HCT116 (cell line): ENCODE results near the gene NEURL1B. TPM values are rescaled to one million over a fixed set of nuclear protein-coding genes. Genes with fewer than 3 reads are reported as not detected.

Experiments used
- ATAC-seq: fragments of 200-7000 bp; cut with Tn5 transposase; 2 replicates; pipeline ENCODE4 v1.9.1; 2020; ENCODE audit warnings: mild to moderate bottlenecking, moderate library complexity
- BruUV-seq: library from RNA; stranded (reverse); fragments of 400-500 nt; replicated peaks from 2 replicates; lab custom pipeline; 2021; lab: Mats Ljungman, UMichigan
- CTCF ChIA-PET: fragments of 300-600 bp; sonication (Branson Sonifier 250); formaldehyde crosslinking; loops from one replicate; lab custom pipeline; 2021; ENCODE audit warnings: antibody characterized with exemption; lab: Charles Lee
- POLR2A ChIA-PET: fragments of 300-600, 350-600 bp; sonication (Branson Sonifier 250); formaldehyde crosslinking; loops from one replicate; lab custom pipeline; 2021; ENCODE audit warnings: antibody characterized with exemption; lab: Charles Lee
- RAD21 ChIA-PET, 2 experiments: fragments of 300-600 bp; sonication (Branson Sonifier 250); formaldehyde crosslinking; loops; one replicate each; lab custom pipeline; 2023; ENCODE audit warnings: low total read pairs in 2 of 2; ENCODE audit not compliant: uncharacterized antibody in 2 of 2, unreplicated experiment in 2 of 2, low non-redundant PET in 1 of 2; lab: Charles Lee
- DNase-seq: peaks from one replicate; pipeline ENCODE4 v3.0.0-alpha.2; 2010; ENCODE audit warnings: low read depth, low spot score
- H2AFZ ChIP-seq: fragments of 200-600 bp; shearing (Covaris generic), sonication (generic); 2 replicates; pipeline ENCODE4 v1.6.1; 2017; ENCODE audit warnings: low read depth, mixed run types, mixed read lengths, antibody characterized with exemption, low read length; ENCODE audit not compliant: poor library complexity, severe bottlenecking
- H3K27ac ChIP-seq: 2 replicates; pipeline ENCODE4 v1.5.1; 2012; ENCODE audit warnings: low read depth, low read length
- H3K27me3 ChIP-seq: fragments of 200-600 bp; sonication (generic); 2 replicates; pipeline ENCODE4 v1.6.1; 2016; ENCODE audit warnings: mixed run types, low read length, mixed read lengths; ENCODE audit not compliant: insufficient read depth
- H3K36me3 ChIP-seq, 2 experiments: fragments of 200-500 bp in 1 of 2; fragments of 200-600 bp in 1 of 2; sonication (Bioruptor generic) in 1 of 2; sonication (generic) in 1 of 2; 2 replicates each; pipeline versions ENCODE4 v1.5.1 to v1.6.1; 2014 to 2016; ENCODE audit warnings: low read length in 2 of 2, inconsistent platforms in 1 of 2, mixed read lengths in 1 of 2, mixed run types in 1 of 2; ENCODE audit not compliant: insufficient read depth in 2 of 2, control insufficient read depth in 1 of 2
- H3K4me1 ChIP-seq, 2 experiments: fragments of 200-600 bp in 1 of 2; sonication (generic) in 1 of 2; 2 replicates each; pipeline versions ENCODE4 v1.5.1 to v1.6.1; 2012 to 2017; ENCODE audit warnings: low read length in 2 of 2, inconsistent platforms in 1 of 2, mild to moderate bottlenecking in 1 of 2, mixed read lengths in 1 of 2, mixed run types in 1 of 2, moderate library complexity in 1 of 2; ENCODE audit not compliant: insufficient read depth in 2 of 2, control insufficient read depth in 1 of 2
- H3K4me2 ChIP-seq: fragments of 200-600 bp; sonication (generic); 2 replicates; pipeline ENCODE4 v1.6.1; 2017; ENCODE audit warnings: mixed run types, low read length, mixed read lengths
- H3K4me3 ChIP-seq, 2 experiments: fragments of 200-600 bp in 1 of 2; sonication (generic) in 1 of 2; replicated peaks in 1 of 2; 2 replicates each; pipeline ENCODE4 v1.5.1; 2011 to 2016; ENCODE audit warnings: low read length in 2 of 2, control low read depth in 1 of 2, low read depth in 1 of 2, mild to moderate bottlenecking in 1 of 2, mixed read lengths in 1 of 2, mixed run types in 1 of 2
- H3K79me2 ChIP-seq: fragments of 200-600 bp; sonication (generic); 2 replicates; pipeline ENCODE4 v1.6.1; 2017; ENCODE audit warnings: mild to moderate bottlenecking, mixed run types, low read length, moderate library complexity, mixed read lengths; ENCODE audit not compliant: insufficient read depth
- H3K9ac ChIP-seq: fragments of 200-600 bp; sonication (generic); 2 replicates; pipeline ENCODE4 v1.6.1; 2016; ENCODE audit warnings: low read length, mixed read lengths
- H3K9me2 ChIP-seq: fragments of 200-600 bp; sonication (generic), shearing (Covaris generic); 2 replicates; pipeline ENCODE4 v1.6.1; 2017; ENCODE audit warnings: mixed run types, mild to moderate bottlenecking, moderate library complexity; ENCODE audit not compliant: insufficient read depth
- H3K9me3 ChIP-seq, 2 experiments: fragments of 200-500 bp in 1 of 2; fragments of 200-600 bp in 1 of 2; sonication (Bioruptor generic) in 1 of 2; sonication (generic) in 1 of 2; 2 replicates each; pipeline ENCODE4 v1.6.1; 2014 to 2017; ENCODE audit warnings: low read length in 2 of 2, mixed read lengths in 2 of 2, inconsistent platforms in 1 of 2, low read depth in 1 of 2, mild to moderate bottlenecking in 1 of 2, mixed run types in 1 of 2, moderate library complexity in 1 of 2; ENCODE audit not compliant: control insufficient read depth in 1 of 2, insufficient read depth in 1 of 2
- H4K20me1 ChIP-seq: fragments of 200-600 bp; sonication (generic), shearing (Covaris generic); 2 replicates; pipeline ENCODE4 v1.6.1; 2017; ENCODE audit warnings: mixed run types, mild to moderate bottlenecking, moderate library complexity; ENCODE audit not compliant: insufficient read depth
- ELF1 ChIP-seq: IDR thresholded peaks from 2 replicates; pipeline ENCODE4 v1.6.1; 2012; ENCODE audit warnings: low read depth, borderline replicate concordance
- EZH2phosphoT487 ChIP-seq: fragments of 200-600 bp; IDR thresholded peaks from 2 replicates; pipeline ENCODE4 v1.6.1; 2018; ENCODE audit warnings: antibody characterized with exemption, borderline replicate concordance
- TCF7L2 ChIP-seq: IDR thresholded peaks from 2 replicates; pipeline ENCODE4 v1.7.0; 2011; ENCODE audit warnings: borderline replicate concordance, inconsistent platforms; ENCODE audit not compliant: insufficient read depth, insufficient read length; ENCODE audit errors: extremely low read depth
- ZNF274 ChIP-seq: fragments of 200-500 bp; sonication (Bioruptor generic); IDR thresholded peaks from 2 replicates; pipeline ENCODE4 v1.6.1; 2014; ENCODE audit warnings: mild to moderate bottlenecking, low read depth, low read length, inconsistent platforms
- intact Hi-C: fragments of 100-400 bp; cut with micrococcal nuclease; formaldehyde crosslinking; loops from 2 replicates; pipeline ENCODE4 v1.10.0; 2022
- total RNA-seq: library from RNA; stranded (reverse); gene quantifications from one replicate; pipeline ENCODE4 v1.2.1, GENCODE V29; 2021; ENCODE audit not compliant: unreplicated experiment

The NEURL1B gene
- total RNA-seq, 1 experiment from 2014 or later: 5.8 TPM

- BruUV-seq: no TSS peak
- no peak for TF ChIP-seq EZH2phosphoT487
- no peaks in the 10 kb centered on the region for H3K27me3 ChIP-seq
- no peaks in the 10 kb centered on the region for H3K36me3 ChIP-seq
- no peak overlapping the region for H3K4me3 ChIP-seq
- ChIA-PET POLR2A (no interaction called here), RAD21 (no interaction called here), CTCF (no interaction called here)
- intact Hi-C loops: no loop called here
- H3K27ac ChIP-seq: no peak overlapping the region
- no peaks in the 10 kb centered on the region for H3K9me2 ChIP-seq
- no peaks in the 10 kb centered on the region for H3K79me2 ChIP-seq
- H3K4me2 ChIP-seq: no peak overlapping the region
- H3K9ac ChIP-seq: no peak overlapping the region
- ATAC-seq: no peak
- peaks cover 4 to 10% of the 10 kb centered on the region in 2 experiments; a peak in 2 of 4 replicates for H3K4me1 ChIP-seq
- H3K9me3 ChIP-seq: no peaks in the 10 kb centered on the region
- no peaks in the 10 kb centered on the region for H4K20me1 ChIP-seq
- H2AFZ ChIP-seq: no peak overlapping the region
- no peak for DNase-seq
These were observed 6.8 kb upstream of the NEURL1B start for GRCh38 chr5:172634106-172634899.

GRCh38 chr5:172635038-172635437, 6.0 kb upstream of the NEURL1B start:
- ChIA-PET RAD21 (no interaction called here), POLR2A (no interaction called here), CTCF (no interaction called here)
- no peak overlapping the region for H2AFZ ChIP-seq
- TF ChIP-seq TCF7L2 (no peak), ZNF274 (no peak), ELF1 (no peak)
- intact Hi-C loops: no loop called here
- H3K4me1 ChIP-seq: peaks cover 5 to 11% of the 10 kb centered on the region in 2 experiments
- no peaks in the 10 kb centered on the region for H3K36me3 ChIP-seq
- no peak overlapping the region for H3K27ac ChIP-seq
- no peaks in the 10 kb centered on the region for H3K27me3 ChIP-seq
- no TSS peak for BruUV-seq
- H3K79me2 ChIP-seq: no peaks in the 10 kb centered on the region
- DNase-seq (no peak), ATAC-seq (no peak)
- H3K9me3 ChIP-seq: no peaks in the 10 kb centered on the region
- no peaks in the 10 kb centered on the region for H4K20me1 ChIP-seq
- no peak overlapping the region for H3K4me2 ChIP-seq
- no peak overlapping the region for H3K9ac ChIP-seq
- no peaks in the 10 kb centered on the region for H3K9me2 ChIP-seq
- no peak overlapping the region for H3K4me3 ChIP-seq
